HEK293 (cell line): ENCODE results near the gene PDHX.

Source experiments
- CTCF ChIA-PET: fragments of 350-600 bp; formaldehyde crosslinking; extraction: SDS; loops from one replicate; lab custom pipeline; 2021; ENCODE audit warnings: antibody characterized with exemption; lab: Yijun Ruan, JAX
- POLR2A ChIA-PET: fragments of 300-600 bp; formaldehyde crosslinking; extraction: SDS; loops from one replicate; lab custom pipeline; 2020; ENCODE audit warnings: antibody characterized with exemption, inconsistent platforms; lab: Yijun Ruan, JAX
- H3K27ac ChIP-seq: fragments of 200-500 bp; sonication (Bioruptor generic); 2 replicates; pipeline ENCODE4 v1.5.1; 2014; ENCODE audit warnings: low read depth, low read length, control low read depth, inconsistent platforms; ENCODE audit errors: extremely low read depth
- H3K36me3 ChIP-seq, 2 experiments: fragments of 200-500 bp in 1 of 2; sonication (Bioruptor generic) in 1 of 2; 1 replicate in 1 of 2; 2 replicates in 1 of 2; pipeline ENCODE4 v1.5.1; 2014 to 2017; ENCODE audit warnings: inconsistent platforms in 2 of 2, low read length in 2 of 2; ENCODE audit not compliant: control insufficient read depth in 2 of 2, insufficient read depth in 1 of 2
- H3K4me1 ChIP-seq: fragments of 200-500 bp; sonication (Bioruptor generic); 2 replicates; pipeline ENCODE4 v1.5.1; 2014; ENCODE audit warnings: mild to moderate bottlenecking, low read length, inconsistent platforms; ENCODE audit not compliant: control insufficient read depth, insufficient read depth
- H3K4me3 ChIP-seq: 2 replicates; pipeline ENCODE4 v1.5.1; 2011; ENCODE audit warnings: low read depth, mild to moderate bottlenecking, control low read depth, low read length, moderate library complexity
- H3K9me3 ChIP-seq: fragments of 200-500 bp; sonication (Bioruptor generic); 2 replicates; pipeline ENCODE4 v1.5.1; 2014; ENCODE audit warnings: low read depth, low read length, inconsistent platforms; ENCODE audit not compliant: control insufficient read depth, insufficient read depth
- ATF2 ChIP-seq: fragments of 450-650 bp; formaldehyde crosslinking; IDR thresholded peaks from 2 replicates; pipeline ENCODE4 v1.5.1; 2016; ENCODE audit warnings: missing biosample characterization, missing genetic modification characterization, low read depth
- MEIS1 ChIP-seq: sonication (generic); formaldehyde crosslinking; IDR thresholded peaks from 2 replicates; pipeline ENCODE4 v1.8.1; 2022; ENCODE audit warnings: missing genetic modification reagents, mild to moderate bottlenecking, borderline replicate concordance
- RBAK ChIP-seq: fragments of 450-650 bp; formaldehyde crosslinking; IDR thresholded peaks from 2 replicates; pipeline ENCODE4 v1.5.1; 2016; ENCODE audit warnings: missing biosample characterization, missing genetic modification characterization
- REPIN1 ChIP-seq: fragments of 450-650 bp; formaldehyde crosslinking; IDR thresholded peaks from 2 replicates; pipeline ENCODE4 v1.5.1; 2017; ENCODE audit warnings: missing biosample characterization, missing genetic modification characterization, low read depth
- SP2 ChIP-seq: fragments of 450-650 bp; formaldehyde crosslinking; IDR thresholded peaks from 2 replicates; pipeline ENCODE4 v1.5.1; 2016; ENCODE audit warnings: missing biosample characterization, missing genetic modification characterization
- YY2 ChIP-seq: fragments of 450-650 bp; formaldehyde crosslinking; IDR thresholded peaks from 2 replicates; pipeline ENCODE4 v1.5.1; 2016; ENCODE audit warnings: missing biosample characterization, missing genetic modification characterization
- ZFP37 ChIP-seq: fragments of 450-650 bp; formaldehyde crosslinking; IDR thresholded peaks from 2 replicates; pipeline ENCODE4 v1.5.1; 2016; ENCODE audit warnings: missing biosample characterization, missing genetic modification characterization
- ZNF202 ChIP-seq: fragments of 450-650 bp; formaldehyde crosslinking; IDR thresholded peaks from 2 replicates; pipeline ENCODE4 v1.5.1; 2016; ENCODE audit warnings: missing biosample characterization, missing genetic modification characterization, borderline replicate concordance
- ZNF223 ChIP-seq: fragments of 450-650 bp; formaldehyde crosslinking; IDR thresholded peaks from 2 replicates; pipeline ENCODE4 v1.5.1; 2016; ENCODE audit warnings: missing biosample characterization, missing genetic modification characterization
- ZNF23 ChIP-seq: fragments of 450-650 bp; formaldehyde crosslinking; IDR thresholded peaks from 2 replicates; pipeline ENCODE4 v1.5.1; 2016; ENCODE audit warnings: missing biosample characterization, missing genetic modification characterization, borderline replicate concordance
- ZNF292 ChIP-seq: fragments of 450-650 bp; formaldehyde crosslinking; IDR thresholded peaks from 2 replicates; pipeline ENCODE4 v1.5.1; 2016; ENCODE audit warnings: low read depth, missing biosample characterization, missing genetic modification characterization, borderline replicate concordance
- ZNF311 ChIP-seq: fragments of 450-650 bp; formaldehyde crosslinking; IDR thresholded peaks from 2 replicates; pipeline ENCODE4 v1.5.1; 2017; ENCODE audit warnings: missing biosample characterization, missing genetic modification characterization, borderline replicate concordance
- ZNF473 ChIP-seq: fragments of 450-650 bp; formaldehyde crosslinking; IDR thresholded peaks from 2 replicates; pipeline ENCODE4 v1.5.1; 2017; ENCODE audit warnings: missing biosample characterization, missing genetic modification characterization
- ZNF544 ChIP-seq: fragments of 450-650 bp; formaldehyde crosslinking; IDR thresholded peaks from 2 replicates; pipeline ENCODE4 v1.5.0; 2017; ENCODE audit warnings: missing biosample characterization, missing genetic modification characterization
- ZNF548 ChIP-seq: fragments of 450-650 bp; formaldehyde crosslinking; IDR thresholded peaks from 2 replicates; pipeline ENCODE4 v1.5.1; 2016; ENCODE audit warnings: missing biosample characterization, missing genetic modification characterization
- ZNF610 ChIP-seq: fragments of 450-650 bp; formaldehyde crosslinking; IDR thresholded peaks from 2 replicates; pipeline ENCODE4 v1.5.1; 2016; ENCODE audit warnings: missing biosample characterization, missing genetic modification characterization, borderline replicate concordance
- ZNF664 ChIP-seq: fragments of 450-650 bp; formaldehyde crosslinking; IDR thresholded peaks from 2 replicates; pipeline ENCODE4 v1.5.1; 2016; ENCODE audit warnings: missing biosample characterization, missing genetic modification characterization
- ZNF707 ChIP-seq: fragments of 450-650 bp; formaldehyde crosslinking; IDR thresholded peaks from 2 replicates; pipeline ENCODE4 v1.5.1; 2016; ENCODE audit warnings: missing biosample characterization, missing genetic modification characterization
- ZNF747 ChIP-seq: fragments of 450-650 bp; formaldehyde crosslinking; IDR thresholded peaks from 2 replicates; pipeline ENCODE4 v1.5.1; 2016; ENCODE audit warnings: missing biosample characterization, missing genetic modification characterization
- ZSCAN30 ChIP-seq: fragments of 450-650 bp; IDR thresholded peaks from 2 replicates; pipeline ENCODE4 v1.5.1; 2018; ENCODE audit warnings: missing biosample characterization, mild to moderate bottlenecking, missing genetic modification characterization, moderate library complexity
- ZSCAN4 ChIP-seq: fragments of 450-650 bp; formaldehyde crosslinking; IDR thresholded peaks from 2 replicates; pipeline ENCODE4 v1.5.1; 2017; ENCODE audit warnings: missing biosample characterization, missing genetic modification characterization
- TF ChIP-seq, protein P1 (sequence below): IDR thresholded peaks from 2 replicates; pipeline ENCODE4 v1.6.1; 2011; ENCODE audit warnings: mild to moderate bottlenecking, low read depth, low read length, borderline replicate concordance
- TF ChIP-seq, protein P2 (sequence below): fragments of 450-650 bp; formaldehyde crosslinking; IDR thresholded peaks from 2 replicates; pipeline ENCODE4 v1.5.1; 2017; ENCODE audit warnings: missing biosample characterization, missing genetic modification characterization

PDHX gene

GRCh38 chr11:34957606-34958005 is 41.2 kb downstream of the PDHX start (continued):
- TF ChIP-seq ZNF747 (tag by site-specific recombination) = no peak
- no peak for TF ChIP-seq ZNF23
- no peak for TF ChIP-seq ZNF223 (tag by site-specific recombination)
- no peak for TF ChIP-seq ZNF544 (tag by site-specific recombination)
- TF ChIP-seq ZNF707 (tag by site-specific recombination) = no peak
- no peak for TF ChIP-seq ZNF610

DNA sequence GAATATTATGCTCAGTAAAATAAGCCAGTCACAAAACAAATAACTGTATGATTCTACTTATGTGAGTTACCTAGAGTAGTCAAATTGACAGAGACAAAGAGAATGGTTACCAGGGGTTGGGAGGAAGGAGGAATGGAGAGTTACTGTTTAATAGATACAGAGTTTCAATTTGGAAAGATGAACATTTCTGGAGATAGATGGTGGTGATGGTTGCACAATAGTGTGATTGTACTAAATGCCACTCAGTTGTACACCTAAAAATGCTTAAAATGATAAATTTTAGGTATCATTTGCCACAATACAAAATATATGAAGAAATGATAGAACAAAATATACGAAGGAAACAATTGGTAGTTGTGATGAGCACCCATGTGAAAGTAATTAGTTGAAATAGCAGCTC is 43.4 kb downstream of the PDHX start:
- CTCF ChIA-PET = no interaction called here
- TF ChIP-seq ZNF473 = no peak
- TF ChIP-seq ZNF548 (tag by site-specific recombination) = no peak
- TF ChIP-seq YY2 (tag by site-specific recombination) = no peak
- TF ChIP-seq, protein P1, sequence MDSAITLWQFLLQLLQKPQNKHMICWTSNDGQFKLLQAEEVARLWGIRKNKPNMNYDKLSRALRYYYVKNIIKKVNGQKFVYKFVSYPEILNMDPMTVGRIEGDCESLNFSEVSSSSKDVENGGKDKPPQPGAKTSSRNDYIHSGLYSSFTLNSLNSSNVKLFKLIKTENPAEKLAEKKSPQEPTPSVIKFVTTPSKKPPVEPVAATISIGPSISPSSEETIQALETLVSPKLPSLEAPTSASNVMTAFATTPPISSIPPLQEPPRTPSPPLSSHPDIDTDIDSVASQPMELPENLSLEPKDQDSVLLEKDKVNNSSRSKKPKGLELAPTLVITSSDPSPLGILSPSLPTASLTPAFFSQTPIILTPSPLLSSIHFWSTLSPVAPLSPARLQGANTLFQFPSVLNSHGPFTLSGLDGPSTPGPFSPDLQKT = no peak
- no peak for TF ChIP-seq MEIS1 (CRISPR knock-in tag)
- TF ChIP-seq ZNF292 (tag by site-specific recombination) = no peak
- TF ChIP-seq ZNF664 = no peak
- TF ChIP-seq ZNF202 (tag by site-specific recombination) = no peak
- TF ChIP-seq ZSCAN30 (tag by site-specific recombination) = no peak
- no peak for TF ChIP-seq ATF2
- TF ChIP-seq, all 188 proteins: peak for 0
- POLR2A ChIA-PET = no interaction called here
- Histone ChIP-seq H3K4me3 (no peak overlapping the region), H3K9me3 (no peaks in the 10 kb centered on the region), H3K4me1 (no peaks in the 10 kb centered on the region), H3K27ac (no peak overlapping the region), H3K36me3 (peaks cover 0 to 17% of the 10 kb centered on the region in 2 experiments; a peak in 1 of 3 replicates)

GRCh38 chr11:34960277-34960676 is 43.9 kb downstream of the PDHX start:
- TF ChIP-seq RBAK (tag by site-specific recombination) (no peak), SP2 (tag by site-specific recombination) (no peak), REPIN1 (no peak), YY2 (tag by site-specific recombination) (no peak), ZSCAN4 (tag by site-specific recombination) (no peak), ZNF311 (no peak), ZFP37 (tag by site-specific recombination) (no peak)
- TF ChIP-seq, protein P2, sequence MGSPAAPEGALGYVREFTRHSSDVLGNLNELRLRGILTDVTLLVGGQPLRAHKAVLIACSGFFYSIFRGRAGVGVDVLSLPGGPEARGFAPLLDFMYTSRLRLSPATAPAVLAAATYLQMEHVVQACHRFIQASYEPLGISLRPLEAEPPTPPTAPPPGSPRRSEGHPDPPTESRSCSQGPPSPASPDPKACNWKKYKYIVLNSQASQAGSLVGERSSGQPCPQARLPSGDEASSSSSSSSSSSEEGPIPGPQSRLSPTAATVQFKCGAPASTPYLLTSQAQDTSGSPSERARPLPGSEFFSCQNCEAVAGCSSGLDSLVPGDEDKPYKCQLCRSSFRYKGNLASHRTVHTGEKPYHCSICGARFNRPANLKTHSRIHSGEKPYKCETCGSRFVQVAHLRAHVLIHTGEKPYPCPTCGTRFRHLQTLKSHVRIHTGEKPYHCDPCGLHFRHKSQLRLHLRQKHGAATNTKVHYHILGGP (tag by site-specific recombination) = no peak
- no peaks in the 10 kb centered on the region for H3K4me1 ChIP-seq
- ChIA-PET CTCF (no interaction called here), POLR2A (no interaction called here)
- H3K36me3 ChIP-seq = peaks cover 0 to 17% of the 10 kb centered on the region in 2 experiments; a peak in 1 of 3 replicates
- no peaks in the 10 kb centered on the region for H3K9me3 ChIP-seq
- no peak overlapping the region for H3K4me3 ChIP-seq
- H3K27ac ChIP-seq = no peak overlapping the region
